ENCODE data around the gene SPTBN1.

The SPTBN1 gene

DNA sequence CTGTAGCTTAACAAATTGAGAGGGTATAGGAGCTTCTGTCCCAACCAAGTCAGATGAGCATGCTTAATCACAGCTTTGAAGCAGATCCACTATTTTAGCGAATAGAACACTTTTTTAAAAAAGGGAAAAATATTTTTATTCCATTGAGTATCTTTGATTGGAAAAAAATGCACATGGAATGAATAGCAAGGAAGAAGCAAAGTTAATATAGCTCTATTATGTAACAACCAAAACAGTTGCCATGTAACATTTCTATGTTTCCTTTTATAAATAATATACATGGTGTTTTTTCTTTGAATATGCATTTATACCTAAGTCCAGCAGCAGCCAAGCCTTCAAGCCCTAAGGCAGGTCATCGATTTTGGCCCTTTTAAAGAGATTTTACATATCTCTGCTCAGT lies 21.4 kb upstream of the SPTBN1 start:
- DNase-seq = no peak

GRCh38 chr2:54435325-54436226 lies 20.6 kb upstream of the SPTBN1 start:
- no peak for DNase-seq

GRCh38 chr2:54437588-54437987 lies 18.5 kb upstream of the SPTBN1 start:
- DNase-seq = no peak

DNA sequence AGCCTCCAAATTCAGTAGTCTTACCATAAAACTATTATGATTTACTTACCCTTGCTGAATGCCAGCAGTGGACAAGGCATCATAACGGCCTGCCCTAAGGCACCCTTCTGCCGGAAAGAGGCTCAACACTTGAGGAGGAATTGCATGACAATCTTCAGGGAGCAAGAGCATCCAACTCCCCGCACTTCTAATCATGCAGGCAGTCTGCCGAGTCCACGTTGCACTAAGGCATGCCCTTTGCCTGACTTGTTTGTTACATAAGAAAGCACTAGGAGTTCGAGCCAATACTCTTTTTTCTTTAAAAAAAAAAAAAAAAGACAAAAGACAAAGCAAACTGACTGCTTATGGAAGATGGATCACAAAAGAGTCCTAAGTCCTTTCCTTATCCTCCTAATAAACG lies 17.9 kb upstream of the SPTBN1 start:
- DNase-seq = no peak

DNA sequence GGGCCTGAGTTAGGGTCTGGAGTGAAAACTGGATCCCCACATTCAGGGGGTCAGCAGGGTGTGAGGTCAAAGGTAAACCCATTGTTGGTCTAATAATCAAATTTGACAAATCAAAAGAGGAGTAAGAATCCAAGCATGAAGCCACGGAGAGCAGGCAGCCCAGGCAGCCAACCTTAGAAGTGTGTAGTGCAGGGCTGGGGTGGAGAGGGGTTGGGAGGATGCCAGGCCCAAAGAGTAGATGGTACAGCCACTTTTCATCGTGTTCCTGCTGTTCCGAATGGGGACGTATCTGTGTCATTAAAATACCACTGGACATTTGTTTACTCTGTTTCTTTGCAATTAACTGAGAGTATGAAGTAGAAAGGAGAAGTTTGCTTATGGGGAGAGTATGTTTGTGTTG lies 16.5 kb upstream of the SPTBN1 start:
- no peak for DNase-seq

DNA sequence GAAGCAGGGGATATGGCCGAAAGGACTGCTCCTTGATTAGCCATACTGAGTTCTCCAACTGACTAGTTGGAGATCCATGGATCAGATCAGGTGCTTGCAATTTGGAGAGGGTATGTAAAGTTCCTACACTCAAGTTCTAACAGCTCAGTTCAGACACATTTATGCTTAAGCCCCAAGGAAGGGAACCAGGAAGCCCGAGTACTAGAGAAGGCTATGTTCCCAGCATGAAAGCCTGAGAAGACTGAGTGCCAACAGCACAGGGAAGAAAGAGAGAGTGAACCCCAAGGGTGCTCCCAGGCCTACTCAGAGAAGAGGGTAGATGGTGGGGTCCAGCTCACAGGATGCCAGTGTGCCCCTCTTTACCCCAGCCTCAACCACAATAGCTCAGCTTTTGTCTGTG lies 16.1 kb upstream of the SPTBN1 start:
- DNase-seq = no peak

- DNase-seq = no peak
Observed at GRCh38 chr2:54444503-54444902, 11.6 kb upstream of the SPTBN1 start.

DNA sequence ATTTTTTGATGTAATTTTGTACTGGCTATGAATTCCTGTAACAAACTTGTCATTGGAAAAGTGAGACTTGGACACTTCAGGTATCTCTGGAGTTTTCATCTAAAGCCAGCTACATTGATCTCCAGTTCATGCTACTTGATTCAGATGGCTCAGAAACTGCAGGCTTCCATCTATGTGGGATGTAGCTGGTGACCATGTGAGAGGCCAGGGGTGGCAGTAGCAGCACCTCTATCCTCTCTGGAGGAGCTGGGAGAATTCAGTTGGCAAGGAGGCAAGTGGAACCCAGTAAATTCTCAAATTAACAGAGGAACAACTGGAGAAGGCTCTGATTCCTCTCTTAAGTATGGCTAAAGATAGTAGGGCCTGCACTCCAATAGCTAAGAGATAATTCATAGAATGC lies 10.0 kb upstream of the SPTBN1 start:
- DNase-seq = no peak

GRCh38 chr2:54446625-54447024 lies 9.5 kb upstream of the SPTBN1 start:
- no peak for DNase-seq

- DNase-seq = no peak
Observed at GRCh38 chr2:54454548-54455130, 1.5 kb upstream of the SPTBN1 start.

DNA sequence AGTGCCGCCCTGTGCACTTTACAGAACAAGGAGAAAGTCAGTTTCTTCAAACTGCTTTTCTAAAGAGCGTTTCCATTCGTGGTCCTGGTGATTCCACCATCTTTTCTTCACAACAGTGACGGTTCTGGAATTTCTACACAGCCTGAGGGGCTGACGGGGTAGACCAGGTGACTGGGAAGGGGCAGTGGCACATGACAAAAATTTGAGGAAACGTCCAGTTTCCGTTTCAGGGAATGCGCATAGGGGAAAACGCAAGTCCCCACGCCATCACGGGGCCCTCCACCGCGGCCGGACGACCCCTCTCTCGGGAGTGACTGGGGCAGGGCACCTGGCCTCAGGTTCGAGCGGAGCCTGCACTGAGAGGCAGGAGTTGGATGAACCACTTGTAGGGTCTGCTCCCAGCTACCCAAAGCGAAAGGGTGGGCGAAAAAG lies 980 bp upstream of the SPTBN1 start:
- peak in 1 of 2 experiments; percentile 18 for DNase-seq

DNA sequence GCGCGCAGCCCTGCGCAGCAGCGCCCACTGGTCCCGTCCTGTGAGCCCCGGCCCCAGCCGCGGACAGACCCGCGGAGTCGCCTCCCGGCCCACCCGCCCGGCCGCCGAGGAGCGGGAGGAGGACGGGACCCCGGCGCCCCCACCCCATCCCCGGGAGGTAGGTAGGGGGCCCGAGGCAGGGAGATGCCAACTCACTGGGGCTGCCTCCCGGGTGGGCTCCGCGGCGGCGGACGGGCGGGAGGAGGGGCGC lies 160 bp downstream of the SPTBN1 start:
- DNase-seq = peak in 1 of 2 experiments; percentile 52

DNA sequence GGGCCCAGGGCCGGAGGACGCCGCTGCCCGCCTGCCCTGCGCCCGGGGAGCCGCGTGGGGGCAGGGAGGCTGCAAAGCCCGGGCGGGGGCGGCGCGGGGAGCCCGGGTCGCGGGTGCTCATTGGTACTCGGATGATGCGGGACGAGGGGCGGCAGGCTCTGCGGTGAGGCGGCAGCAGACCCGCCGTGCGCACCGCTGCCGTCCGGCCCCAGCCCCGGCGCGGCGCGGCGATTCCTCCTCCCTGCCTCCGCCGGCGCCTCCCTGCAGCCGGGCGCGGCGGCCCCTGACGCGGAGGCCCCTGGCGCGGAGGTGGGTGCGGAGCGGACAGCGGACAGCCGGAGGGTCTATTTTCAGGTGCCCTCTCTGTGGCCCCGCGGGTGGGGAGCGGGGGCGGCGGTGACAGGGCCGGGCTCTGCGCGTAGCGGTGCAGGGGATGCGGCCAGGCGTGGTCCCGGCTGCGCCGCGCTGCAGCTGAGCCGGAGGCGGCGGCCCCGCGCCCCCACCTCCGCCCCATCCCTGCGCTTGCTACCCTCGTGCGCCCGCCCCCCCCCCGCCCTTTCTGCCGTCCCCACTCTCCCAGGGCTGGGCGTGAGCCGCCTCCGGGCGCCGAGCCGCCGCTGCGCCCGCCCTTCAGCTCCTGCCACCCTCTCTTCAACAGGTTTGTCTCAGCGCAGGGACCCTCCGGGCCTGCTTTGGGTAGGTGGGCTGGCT lies 640 bp downstream of the SPTBN1 start:
- peak; percentile 38 to 49 for DNase-seq

DNA sequence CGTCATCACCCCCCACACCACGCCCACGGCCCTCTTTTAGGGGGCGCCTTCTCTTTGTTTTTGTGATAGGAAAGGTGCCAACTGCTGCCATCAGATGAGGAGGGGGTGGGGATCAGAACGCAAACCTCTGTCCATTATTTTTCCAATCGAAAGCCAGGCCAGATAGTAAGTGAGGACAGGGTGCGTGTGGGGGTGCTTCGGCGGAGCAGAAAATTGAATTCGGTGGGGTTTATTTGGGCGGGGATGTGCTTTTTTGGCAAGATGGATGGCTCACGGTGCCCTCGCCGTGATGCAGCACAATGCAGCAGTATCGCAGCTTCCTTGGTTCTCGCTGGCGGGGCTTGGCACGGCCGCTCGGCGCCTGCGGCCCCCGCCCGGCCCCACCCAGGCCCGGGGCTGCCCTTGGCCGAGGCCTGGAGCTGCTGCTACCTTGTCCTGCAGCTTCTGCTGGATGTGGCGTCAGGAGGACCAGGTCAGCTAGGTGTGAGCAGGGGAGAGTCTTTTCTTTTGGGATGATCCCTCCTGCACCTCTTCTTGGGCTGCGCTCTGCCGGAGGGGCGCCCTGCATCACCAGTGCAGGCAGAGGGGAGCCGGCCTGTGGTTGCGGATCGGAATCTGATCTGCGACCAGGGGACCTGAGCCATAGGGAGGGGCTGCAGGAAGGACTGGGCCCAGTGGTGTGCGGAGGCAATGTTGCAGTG lies 1.3 kb downstream of the SPTBN1 start:
- peak; percentile 38 to 39 for DNase-seq

- no peak for DNase-seq
Observed at GRCh38 chr2:54459037-54459441, 2.9 kb downstream of the SPTBN1 start.

GRCh38 chr2:54461261-54461660 lies 5.1 kb downstream of the SPTBN1 start:
- DNase-seq = no peak

DNA sequence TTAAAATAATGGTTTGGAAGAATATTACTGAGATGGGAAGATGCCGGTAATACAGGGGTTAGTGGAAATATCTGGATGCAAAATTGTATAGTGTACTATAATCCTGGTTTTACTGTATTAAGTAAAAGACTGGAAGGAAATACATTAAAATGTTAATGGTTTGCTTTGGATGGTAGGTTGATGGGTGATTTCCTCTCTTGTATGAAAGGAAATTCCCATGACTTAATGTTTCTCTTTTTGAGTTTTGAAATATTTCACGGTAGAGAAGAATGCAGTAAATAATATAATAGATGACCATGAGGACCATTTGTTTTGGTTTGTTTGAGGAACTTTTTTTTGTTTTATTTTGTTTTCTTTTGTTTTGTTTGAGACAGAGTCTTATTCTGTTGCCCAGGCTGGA lies 8.2 kb downstream of the SPTBN1 start:
- no peak for DNase-seq

DNA sequence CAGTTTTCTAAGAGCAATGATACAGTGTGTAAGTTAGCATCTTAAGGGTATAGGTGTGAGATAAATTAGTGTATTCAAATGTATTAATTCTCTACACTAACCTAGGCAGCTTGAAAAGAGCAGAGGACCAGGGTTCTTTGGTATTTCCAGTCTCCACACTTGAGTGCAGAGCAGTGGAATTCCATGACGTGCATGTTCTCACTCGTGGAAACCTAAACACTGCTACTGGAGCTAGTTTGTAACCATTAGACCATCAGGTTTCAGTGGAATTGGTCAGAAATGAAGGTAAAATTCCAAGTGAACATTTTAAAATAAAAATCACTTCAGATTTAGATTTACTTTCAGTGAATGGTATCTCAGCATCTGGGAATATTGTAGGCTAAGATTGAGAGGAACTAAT lies 9.0 kb downstream of the SPTBN1 start:
- no peak for DNase-seq

DNA sequence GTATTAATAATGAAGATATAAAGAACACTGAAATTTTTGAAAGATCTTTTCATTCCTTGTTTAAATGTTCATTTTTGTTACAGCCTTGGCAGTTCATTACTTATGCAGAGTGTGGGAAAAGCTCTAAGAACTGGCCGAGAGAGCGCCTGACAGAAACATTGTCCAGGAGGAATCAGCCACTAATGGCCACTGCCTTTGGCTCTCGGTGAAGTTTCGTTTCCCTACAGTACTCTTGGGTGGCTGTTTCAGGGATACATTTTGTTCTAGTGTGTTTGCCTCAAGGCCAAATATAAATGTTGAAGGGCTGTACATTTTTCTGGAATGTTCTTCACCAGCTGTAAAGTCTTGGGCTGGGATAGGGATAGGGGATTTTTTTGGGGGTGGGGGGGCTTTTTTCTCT lies 10.7 kb downstream of the SPTBN1 start:
- no peak for DNase-seq

DNA sequence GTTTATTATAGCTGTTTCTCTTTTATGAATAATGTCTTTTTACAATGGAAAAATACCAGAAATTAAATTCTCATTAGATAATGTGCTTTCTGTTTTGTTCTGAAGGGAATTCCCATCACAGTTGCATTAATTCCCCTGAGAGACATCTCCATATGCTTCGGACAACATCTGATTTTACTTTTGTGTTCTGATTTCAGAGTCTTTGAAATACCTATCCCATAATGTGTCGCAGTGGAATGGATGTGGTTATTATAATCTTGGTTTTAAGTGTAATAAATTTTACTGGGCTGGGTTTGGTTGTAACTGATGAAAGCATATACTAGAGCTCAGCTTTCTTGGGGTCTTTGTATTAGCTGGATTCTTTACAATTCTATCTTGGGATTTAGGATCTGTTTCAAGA lies 12.5 kb downstream of the SPTBN1 start:
- DNase-seq = no peak

- no peak for DNase-seq
Observed at GRCh38 chr2:54469484-54470053, 13.4 kb downstream of the SPTBN1 start.

DNA sequence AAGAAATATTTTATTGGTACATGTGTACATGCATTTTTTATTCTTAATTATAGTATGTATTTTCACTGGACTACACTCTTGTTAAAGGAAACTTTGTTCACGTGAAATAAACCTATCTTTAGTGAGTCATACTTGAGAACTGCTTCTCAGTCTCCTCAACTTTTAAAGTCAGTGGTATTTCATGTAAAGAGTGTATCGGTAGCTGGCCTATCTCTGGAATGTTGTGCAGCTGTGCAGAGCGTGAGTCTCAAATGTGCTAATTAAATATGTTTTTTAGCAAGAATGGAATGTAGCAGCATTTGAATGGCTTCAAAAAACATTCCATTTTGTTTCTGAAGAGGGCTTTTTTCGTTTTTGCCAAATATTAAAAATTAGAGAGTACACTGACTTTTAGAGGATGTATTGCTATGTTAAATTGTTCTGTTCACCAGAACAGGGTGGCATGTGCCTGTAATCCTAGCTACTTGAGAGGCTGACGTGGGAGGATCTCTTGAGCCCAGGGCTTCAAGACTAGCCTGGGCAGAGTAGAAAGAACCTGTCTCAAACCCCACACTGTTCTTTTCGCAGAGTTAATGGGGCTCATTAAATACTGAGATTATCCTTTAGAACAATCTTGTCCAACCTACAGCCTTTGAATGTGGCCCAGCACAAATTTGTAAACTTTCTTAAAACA lies 14.3 kb downstream of the SPTBN1 start:
- DNase-seq = no peak
